HG03575 (cell line): ENCODE measurements around the gene SAMD14.

ENCODE experiments used
- ATAC-seq: cut with Tn5 transposase; IDR thresholded peaks from one replicate; pipeline ENCODE4 v1.9.1; 2021; ENCODE audit not compliant: unreplicated experiment, insufficient number of reproducible peaks, low FRiP score; ENCODE audit errors: extremely low read depth

Gene SAMD14

DNA sequence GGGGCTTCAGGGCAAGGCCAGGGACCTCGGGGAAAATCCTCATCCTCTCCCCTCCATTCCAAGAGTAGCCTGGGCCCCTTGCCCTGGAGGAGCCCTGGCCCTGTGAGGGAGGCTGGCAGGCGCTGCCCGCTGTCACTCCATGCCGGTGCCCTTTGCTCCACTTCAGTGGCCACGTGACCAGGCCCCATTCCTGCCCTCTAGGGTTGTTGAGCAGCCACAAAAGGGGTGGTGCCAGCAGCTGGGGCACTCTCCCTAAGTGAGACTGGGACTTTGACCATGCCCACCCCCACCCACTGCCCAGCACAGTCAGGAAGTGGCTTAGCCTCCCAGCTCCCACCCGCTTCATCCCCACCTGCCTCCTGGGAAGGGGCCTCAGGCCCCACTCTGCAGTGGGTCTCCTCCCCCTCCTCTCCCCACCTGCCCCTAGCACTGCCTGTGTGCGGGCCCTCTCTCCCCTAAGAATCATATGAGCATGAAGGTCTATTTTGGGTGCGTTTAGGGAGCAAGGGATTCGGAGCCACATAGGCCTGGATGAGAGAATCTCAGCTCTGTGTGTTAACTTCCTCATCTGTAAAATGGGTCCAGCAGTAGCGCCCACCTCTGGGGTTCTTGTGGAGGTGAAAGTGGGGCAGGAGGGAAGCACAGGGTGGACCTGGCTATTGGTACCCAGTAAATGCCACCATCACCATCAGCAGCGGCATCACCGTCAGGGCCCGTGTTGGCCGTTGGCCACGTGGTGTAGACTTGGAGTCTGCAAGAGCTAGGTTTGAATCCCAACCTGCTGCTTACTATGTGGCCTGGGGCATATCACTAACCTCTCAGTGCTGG lies 27.6 kb downstream of the SAMD14 start:
- ATAC-seq: no peak

DNA sequence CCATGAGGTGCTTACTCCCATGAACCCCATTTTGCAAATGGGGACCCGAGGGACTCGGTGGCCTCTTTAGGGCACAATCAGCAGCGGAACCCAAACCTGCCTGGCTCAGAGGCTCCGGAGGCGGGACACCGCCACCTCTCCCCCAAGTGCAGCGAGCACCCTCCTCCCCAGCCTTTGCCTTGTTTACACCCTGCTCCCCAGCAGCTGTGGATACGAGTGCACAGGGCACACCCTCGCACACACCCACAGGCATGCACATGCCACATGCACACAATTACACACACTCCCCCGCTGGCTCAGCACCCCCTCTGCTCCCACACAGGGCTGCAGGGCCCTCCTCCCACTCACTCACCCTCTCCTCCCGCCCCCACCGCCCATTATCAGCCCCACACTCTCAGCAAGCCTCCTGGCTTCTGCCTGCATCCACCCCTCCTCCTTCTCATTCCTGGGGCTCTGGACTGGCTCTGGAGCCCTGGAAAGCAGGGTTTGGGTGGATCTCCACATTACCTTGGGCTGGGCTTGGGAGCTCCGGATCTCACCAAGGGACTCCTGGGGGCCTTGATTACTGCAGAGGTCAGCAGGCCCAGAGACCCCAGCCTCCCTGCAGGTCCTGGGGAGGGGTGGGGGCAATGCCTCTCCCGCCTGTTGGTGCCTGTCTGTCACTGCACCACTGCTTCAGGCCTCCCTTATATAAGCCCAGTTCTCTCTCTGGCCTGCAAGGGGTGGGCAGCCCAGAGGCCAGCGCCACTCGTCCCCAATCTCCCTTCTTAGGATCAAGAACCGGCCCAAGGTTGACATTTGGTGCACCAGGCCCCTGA lies 28.4 kb downstream of the SAMD14 start:
- ATAC-seq: no peak

DNA sequence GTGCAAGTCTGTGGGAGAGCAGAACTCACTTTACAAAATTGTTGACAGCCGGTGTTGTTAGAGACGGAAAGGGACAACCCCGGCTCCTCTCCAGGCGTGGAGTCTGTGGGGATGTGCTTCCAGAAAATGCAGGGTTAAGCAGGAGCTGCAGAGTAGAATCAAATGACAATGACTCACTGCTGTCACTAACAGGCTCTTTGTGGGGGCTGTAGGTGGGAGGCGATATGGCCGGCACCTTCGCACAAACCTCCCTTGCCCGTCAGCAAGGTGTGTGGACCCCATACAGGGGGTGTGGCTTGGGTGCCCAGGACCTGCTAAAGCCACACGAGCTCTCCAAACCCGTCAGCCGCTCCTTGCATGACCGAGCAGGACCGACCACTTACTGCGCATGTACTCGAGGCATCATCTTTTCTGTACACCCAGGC lies 29.0 kb downstream of the SAMD14 start:
- ATAC-seq: no peak

DNA sequence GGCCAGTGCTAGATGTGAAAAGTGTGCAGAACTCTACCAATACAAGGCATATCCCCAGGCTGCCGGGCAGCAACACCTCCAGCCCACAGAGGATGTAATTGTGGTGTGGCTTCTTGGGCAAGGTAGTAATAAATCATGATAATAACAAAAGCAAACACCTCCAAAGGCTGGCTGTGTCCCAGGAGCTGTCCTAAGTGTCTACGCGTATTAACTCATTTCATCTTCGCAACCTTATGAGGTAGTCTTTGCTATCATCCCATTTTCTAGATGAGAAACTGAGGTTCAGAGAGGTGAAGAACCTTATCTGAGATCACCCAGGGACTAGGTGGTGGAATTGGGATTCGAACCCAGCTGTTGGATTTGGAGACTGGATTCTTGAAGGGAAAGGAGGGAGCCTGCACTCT lies 29.5 kb downstream of the SAMD14 start:
- no peak for ATAC-seq

DNA sequence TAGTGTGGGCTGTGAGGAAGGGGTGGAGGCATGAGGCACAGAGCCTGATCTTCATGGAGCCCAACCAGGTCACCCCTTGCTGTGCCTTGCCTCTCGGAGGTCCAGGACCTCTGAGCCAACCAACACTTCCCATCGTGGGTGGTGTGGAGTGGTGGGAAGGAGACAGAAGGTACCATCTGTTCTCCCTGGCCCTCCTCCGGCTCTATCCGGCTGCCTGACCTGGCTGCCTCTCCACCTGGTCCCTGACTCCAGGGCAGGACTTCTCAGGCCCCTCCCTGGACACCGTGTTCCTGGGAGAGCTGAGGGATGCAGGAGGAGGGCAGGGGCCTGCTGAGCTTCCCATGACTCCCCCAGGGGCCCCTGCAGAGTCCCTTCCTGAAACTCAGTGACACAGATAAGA lies 31.0 kb downstream of the SAMD14 start:
- ATAC-seq: no peak

DNA sequence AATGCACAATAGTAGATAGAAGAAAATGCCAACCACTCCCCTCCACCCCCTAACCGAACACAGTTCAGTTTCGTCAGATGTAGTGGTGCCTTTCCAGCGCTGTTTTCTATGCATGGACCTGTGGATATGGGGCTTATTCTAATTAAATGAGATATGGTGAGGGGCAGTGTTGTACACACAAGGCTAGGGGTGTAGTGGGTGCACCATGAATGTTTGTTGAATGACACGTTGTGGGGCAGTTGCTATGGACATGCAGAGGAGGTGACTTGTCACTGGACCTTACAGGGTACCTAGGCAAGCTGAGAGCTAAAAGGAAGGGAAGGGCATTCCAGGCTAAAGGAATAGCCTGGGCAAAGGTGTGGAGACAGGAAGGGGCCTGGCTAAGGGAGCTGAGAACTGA lies 31.4 kb downstream of the SAMD14 start:
- no peak for ATAC-seq

DNA sequence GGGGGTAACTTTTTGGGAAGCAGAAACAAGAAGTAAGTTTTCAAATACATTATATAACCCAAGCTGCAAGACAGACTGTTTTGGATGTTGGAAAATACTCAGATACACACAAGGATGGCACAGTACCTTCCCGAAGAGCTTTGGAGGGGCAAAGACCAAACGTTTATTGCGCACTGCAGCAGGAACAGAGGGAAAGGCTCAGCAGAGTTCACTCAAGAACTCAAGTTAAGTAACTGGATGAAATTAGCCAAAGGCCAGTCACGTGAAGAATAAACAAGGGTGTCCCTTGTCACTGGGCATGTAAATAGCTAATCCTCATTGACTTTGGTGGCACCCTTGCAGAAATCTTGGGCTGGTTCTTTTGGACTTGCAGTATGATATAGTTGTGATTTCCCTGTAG lies 32.0 kb downstream of the SAMD14 start:
- ATAC-seq: no peak

DNA sequence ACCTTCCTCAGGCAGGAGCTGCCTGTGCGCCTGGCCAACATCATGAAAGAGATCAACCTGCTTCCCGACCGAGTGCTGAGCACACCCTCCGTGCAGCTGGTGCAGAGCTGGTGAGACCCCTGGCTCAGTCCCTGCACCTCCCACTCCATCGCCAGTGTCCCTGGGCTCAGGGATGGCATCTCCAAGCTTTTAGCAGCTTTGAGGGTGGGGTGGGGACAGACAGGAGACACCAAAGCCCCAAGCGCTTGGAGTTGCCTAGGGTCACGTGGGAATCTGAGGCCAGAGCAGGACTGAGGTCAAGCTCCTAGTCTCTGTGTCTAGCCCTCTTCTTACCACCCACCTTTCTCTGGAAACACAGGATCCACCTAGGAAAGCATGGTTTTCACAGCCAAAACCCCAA lies 32.5 kb downstream of the SAMD14 start:
- ATAC-seq: no peak

DNA sequence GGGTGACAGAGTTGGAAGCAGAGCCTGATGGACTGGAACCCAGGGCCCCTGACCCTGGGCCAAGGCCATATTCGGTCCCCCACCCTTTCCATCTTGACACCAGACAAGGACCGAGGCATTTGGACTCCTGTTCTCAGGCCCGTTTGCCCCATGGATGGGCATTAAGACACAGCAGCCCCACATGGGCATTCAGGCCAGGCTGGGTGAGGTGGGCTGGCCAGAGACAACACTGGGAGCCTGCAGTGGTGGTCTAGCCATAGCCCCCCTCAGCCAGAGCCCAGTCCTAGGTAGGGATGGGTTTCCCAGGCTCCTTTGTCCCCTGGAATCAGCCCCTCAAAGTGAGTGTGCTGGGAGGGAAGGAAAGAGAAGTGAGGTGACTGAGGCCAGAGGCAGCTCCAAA lies 33.2 kb downstream of the SAMD14 start:
- no peak for ATAC-seq

DNA sequence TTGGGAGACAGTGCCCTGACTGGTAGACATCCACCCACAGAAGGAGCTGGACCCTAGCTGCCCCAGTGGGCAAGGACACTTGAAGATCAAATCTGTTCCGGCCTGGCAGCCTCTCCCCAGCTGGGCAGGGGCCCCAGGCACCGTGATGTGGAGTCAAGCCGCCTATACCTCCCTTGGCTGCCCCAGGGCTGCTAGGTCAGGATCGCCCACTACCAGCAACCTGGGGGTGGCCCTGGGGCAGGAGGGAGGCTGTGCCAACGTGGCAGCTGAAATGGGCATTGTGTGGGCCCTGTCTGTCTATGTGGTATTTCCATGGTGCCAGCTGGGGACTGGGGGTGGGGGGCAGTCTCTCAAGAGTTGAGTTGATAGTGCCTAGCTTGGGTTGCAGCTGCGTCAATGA lies 33.9 kb downstream of the SAMD14 start:
- ATAC-seq: no peak

DNA sequence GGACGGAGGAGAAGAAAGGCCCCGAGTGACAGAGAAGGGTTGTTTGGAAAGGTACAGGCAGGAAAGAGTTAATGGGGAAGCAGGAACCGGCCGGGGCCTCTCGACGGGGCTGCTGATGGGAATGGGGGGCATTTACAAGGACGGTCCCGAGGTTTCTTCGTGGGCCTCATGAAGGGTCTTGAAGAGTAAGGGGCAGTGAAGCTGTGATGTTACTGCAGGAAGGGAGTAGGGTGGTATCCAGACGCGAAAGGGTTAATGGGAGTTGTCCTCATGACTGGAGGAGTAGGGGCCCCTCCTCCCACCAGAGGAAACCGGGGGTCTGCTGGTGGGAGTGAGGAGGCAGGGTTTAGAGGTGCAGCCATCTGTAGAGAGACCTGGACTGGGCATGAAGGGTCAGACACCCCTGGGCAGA lies 34.3 kb downstream of the SAMD14 start:
- no peak for ATAC-seq

DNA sequence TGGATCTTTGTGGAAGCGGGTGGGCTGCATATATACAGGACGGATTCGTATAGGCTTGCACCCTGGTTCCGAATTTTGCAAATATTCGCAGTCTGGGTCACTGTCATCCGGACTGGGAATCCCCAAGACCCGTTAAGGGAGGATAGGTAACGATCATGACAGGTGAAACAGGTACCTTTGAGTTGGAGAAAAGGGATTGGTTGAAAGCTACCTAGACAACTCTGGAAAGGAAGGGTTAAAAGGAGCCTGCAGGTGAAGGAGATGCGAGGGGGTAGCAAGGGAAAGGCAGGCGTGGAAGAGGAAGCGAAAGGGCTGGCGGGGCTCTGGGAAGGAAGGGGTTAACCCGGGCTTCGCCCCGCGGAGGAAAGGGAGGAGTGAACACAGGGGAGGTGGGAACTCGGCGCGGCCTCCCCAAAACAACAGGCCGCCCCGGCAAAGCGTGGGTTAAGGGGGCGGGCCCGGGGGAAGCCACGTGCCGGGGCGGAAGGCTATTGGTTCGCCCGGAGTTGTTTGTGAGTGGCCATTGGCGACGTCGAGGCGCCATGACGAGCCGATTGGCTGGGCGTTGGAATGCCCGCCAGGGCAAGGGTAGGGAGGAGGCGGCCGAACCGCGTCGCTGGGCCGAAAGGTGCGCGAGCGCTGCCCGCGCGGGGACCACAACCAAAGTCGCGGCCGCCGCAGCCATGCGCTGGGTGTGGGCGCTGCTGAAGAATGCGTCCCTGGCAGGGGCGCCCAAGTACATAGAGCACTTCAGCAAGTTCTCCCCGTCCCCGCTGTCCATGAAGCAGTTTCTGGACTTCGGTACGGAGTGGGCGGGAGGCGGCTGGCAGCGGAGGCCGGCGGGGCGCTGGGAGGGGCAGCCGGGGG lies 35.0 kb downstream of the SAMD14 start, which contains the start of gene PDK2:
TSS of gene PDK2 (plus strand) at position 599 of the 867 bp plus-strand sequence. CDS start at position 684, 85 bp downstream.
- peak; percentile 62 for ATAC-seq

DNA sequence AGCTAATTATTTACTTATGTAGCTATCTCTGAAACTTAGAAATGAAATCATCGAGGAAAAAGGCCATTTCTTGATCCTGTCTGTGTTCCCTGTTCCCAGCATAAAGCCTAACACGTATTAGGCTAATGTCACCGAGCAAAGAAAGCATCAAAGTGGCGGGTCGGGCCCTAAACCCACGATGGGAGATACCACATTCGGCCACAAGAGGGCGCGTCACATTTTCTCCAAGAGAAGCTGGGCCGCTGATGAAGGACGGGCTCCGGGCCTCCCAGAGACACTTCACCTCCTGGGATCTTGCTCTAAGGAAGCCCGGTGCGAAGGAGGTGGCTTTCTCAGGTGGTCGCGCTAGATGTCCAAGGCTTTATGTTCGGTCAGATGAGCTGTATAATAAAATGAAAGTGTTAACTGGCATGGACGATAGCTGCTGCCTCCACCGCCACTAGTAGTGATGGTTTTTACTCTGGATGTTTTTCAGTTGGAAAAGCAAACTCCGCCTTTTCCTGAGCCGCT lies 35.7 kb downstream of the SAMD14 start:
- no peak for ATAC-seq

DNA sequence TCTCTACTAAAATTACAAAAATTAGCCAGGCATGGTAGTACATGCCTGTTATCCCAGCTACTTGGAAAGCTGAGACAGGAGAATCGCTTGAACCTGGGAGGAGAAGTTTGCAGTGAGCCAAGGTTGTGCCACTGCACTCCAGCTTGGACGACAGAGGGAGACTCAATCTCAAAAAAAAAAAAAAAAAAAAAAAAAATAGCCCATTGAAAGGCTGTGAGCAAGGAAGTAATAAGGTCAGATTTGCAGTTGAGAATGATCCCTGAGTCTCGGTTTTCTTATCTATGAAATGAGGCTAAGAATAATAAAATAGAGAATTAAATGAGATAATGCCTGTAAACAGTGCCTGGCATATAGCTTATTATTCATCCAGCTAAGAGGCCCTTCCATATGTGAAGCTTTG lies 36.2 kb downstream of the SAMD14 start:
- no peak for ATAC-seq

DNA sequence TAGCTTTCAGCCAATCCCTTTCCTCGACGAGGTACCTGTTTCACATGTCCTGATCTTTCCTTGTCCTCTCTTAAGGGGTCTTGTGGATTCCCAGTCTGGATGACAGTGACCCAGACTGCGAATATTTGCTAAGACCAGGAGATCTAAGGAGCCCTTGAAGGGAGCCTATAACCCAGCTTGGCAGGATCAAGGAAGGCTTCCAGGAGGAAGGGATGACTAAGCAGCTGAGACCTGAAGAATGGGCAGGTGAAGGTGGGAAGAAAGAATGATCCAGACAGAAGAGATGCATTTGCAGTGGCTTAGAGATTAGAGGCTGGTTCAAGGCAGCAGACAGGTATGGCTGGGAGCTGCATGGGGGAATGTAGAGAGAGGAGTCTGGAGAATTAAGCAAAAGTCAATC lies 36.7 kb downstream of the SAMD14 start:
- no peak for ATAC-seq

DNA sequence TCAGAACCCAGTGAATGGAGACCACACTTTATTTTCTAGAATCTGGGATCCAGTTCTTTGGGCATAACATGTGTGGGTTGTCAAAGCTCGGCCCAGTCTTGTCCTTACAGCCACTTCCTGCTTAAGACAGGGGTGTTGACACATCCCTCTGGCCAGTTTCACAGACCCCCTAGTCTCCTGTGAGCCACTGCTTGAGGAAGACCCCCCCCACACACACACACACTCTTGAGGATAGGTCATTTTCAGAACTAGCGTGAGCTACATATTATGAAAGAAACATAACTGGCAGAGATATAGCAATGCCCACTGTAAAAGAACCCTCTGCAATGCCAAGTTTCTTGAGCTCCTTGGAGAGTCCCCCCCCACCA lies 38.1 kb downstream of the SAMD14 start:
- ATAC-seq: no peak

DNA sequence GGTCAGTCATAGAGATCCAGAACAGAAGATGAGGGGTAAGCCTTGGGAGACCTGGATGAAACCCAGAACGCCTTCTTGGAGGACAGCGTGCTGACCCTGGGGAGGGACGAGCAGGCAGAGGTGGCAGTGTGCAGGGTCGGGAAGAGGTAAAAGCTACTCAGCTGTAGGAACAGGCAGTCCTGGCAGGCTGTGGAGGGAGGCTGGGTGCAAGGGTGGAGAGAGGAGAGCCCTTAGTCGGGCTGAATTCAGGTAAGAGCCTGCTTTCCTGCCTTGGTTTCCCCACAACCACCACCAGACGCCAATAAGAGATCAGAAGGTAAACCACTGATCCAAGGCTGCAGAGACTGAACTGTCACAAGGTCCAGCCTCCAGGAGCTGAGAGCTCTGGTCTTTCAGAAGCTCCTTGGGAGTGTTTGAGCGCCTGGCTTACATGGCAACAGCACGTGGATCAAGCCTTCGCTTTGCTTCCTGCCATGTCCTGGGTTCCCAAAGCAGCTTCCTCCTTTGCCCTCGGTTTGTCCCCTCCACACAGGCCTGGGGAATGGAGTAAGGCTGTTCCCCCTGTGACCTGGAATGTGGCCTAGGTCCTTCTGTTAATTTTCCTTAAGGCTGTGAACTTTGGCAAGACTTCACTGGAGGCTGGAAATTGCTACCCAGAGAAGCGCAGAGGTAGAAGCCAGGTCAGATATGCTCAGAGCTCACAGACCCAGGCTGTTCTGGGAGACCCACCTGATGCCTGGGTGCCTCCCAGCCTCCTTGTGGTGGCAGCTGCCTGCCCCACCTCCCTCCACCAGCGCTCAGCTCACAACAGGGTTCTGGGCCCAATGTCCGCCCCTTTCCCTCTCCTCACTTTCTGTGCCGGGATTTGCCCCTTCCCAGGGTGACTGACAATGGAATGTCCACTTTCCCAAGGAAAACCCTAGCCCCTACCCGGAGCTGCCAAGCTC lies 38.7 kb downstream of the SAMD14 start:
- no peak for ATAC-seq

DNA sequence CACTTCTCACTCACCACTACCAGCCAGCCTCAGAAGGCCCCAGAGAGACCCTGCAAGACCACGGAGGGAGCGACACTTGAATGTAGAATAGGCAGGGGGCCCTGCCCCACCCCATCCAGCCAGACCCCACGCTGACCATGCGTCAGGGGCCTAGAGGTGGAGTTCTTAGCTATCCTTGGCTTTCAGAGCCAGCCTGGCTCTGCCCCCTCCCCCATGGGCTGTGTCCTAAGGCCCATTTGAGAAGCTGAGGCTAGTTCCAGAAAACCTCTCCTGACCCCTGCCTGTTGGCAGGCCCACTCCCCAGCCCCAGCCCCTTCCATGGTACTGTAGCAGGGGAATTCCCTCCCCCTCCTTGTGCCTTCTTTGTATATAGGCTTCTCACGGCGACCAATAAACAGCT lies 39.9 kb downstream of the SAMD14 start:
- ATAC-seq: no peak
